Caco-2 (cell line): Measurements from ENCODE around the gene PCDHGC4. TPM values are rescaled to one million over a fixed set of nuclear protein-coding genes. Genes with fewer than 3 reads are reported as not detected.
A peak's percentile ranks its signal among the peaks of the same experiment; 100 is the strongest.

Source experiments
- BruUV-seq: library from RNA; stranded (reverse); fragments of 400-500 nt; replicated peaks from 2 replicates; lab custom pipeline; 2021; lab: Mats Ljungman, UMichigan
- CTCF ChIA-PET: fragments of 300-600 bp; sonication (Branson Sonifier 250); formaldehyde crosslinking; loops from one replicate; lab custom pipeline; 2022; ENCODE audit warnings: antibody characterized with exemption; lab: Charles Lee
- POLR2A ChIA-PET: fragments of 300-600 bp; sonication (Branson Sonifier 250); formaldehyde crosslinking; loops from one replicate; lab custom pipeline; 2022; ENCODE audit warnings: antibody characterized with exemption; lab: Charles Lee
- DNase-seq, 2 experiments: peaks; one replicate each; pipeline versions ENCODE4 v3.0.0 to v3.0.0-alpha.2; 2020 to 2022
- H3K27me3 ChIP-seq: replicated peaks from 2 replicates; pipeline ENCODE4 v1.6.0; 2011; ENCODE audit warnings: low read length; ENCODE audit not compliant: control insufficient read depth, insufficient read depth
- H3K36me3 ChIP-seq: 2 replicates; pipeline ENCODE4 v1.5.1; 2011; ENCODE audit warnings: low read length; ENCODE audit not compliant: control insufficient read depth, insufficient read depth
- H3K4me1 ChIP-seq: fragments of 250-450 bp; sonication (Bioruptor Pico); 2 replicates; pipeline ENCODE4 v1.5.1; 2020; ENCODE audit warnings: mild to moderate bottlenecking
- H3K4me3 ChIP-seq: 2 replicates; pipeline ENCODE4 v1.5.1; 2011; ENCODE audit warnings: low read depth, mild to moderate bottlenecking, control low read depth, low read length
- H3K9me3 ChIP-seq: fragments of 250-450 bp; sonication (Bioruptor Pico); 2 replicates; pipeline ENCODE4 v1.5.1; 2020; ENCODE audit warnings: mild to moderate bottlenecking, moderate library complexity
- H3K27ac Mint-ChIP-seq: one replicate; pipeline ENCODE4 v1.8.0; 2022; ENCODE audit warnings: mixed read lengths; ENCODE audit not compliant: unreplicated experiment
- H3K27me3 Mint-ChIP-seq: one replicate; pipeline ENCODE4 v1.8.0; 2022; ENCODE audit warnings: mixed read lengths; ENCODE audit not compliant: insufficient read depth, unreplicated experiment
- H3K36me3 Mint-ChIP-seq: one replicate; pipeline ENCODE4 v1.8.0; 2022; ENCODE audit warnings: mild to moderate bottlenecking, mixed read lengths; ENCODE audit not compliant: insufficient read depth, unreplicated experiment
- H3K4me1 Mint-ChIP-seq: one replicate; pipeline ENCODE4 v1.8.0; 2022; ENCODE audit warnings: low read depth, mixed read lengths; ENCODE audit not compliant: unreplicated experiment
- H3K4me3 Mint-ChIP-seq: one replicate; pipeline ENCODE4 v1.8.0; 2022; ENCODE audit warnings: mild to moderate bottlenecking, moderate library complexity, mixed read lengths; ENCODE audit not compliant: unreplicated experiment
- H3K9me3 Mint-ChIP-seq: one replicate; pipeline ENCODE4 v1.8.0; 2022; ENCODE audit warnings: mixed read lengths; ENCODE audit not compliant: unreplicated experiment
- CTCF ChIP-seq, 2 experiments: fragments of 200-600 bp in 1 of 2; IDR thresholded peaks; 1 replicate in 1 of 2; 2 replicates in 1 of 2; pipeline versions ENCODE4 v1.5.1 to v1.8.0; 2011 to 2022; ENCODE audit warnings: antibody characterized with exemption in 1 of 2, control low read depth in 1 of 2, inconsistent platforms in 1 of 2, low read depth in 1 of 2, low read length in 1 of 2, mild to moderate bottlenecking in 1 of 2, moderate library complexity in 1 of 2; ENCODE audit not compliant: insufficient read depth in 1 of 2, severe bottlenecking in 1 of 2, unreplicated experiment in 1 of 2
- intact Hi-C: fragments of 100-400 bp; cut with micrococcal nuclease; formaldehyde crosslinking; loops from one replicate; pipeline ENCODE4 v1.10.0; 2022; ENCODE audit not compliant: unreplicated experiment
- total RNA-seq: library from RNA; stranded (reverse); gene quantifications from 2 replicates; pipeline ENCODE4 v1.2.3, GENCODE V29; 2022

Gene PCDHGC4
- total RNA-seq, 1 experiment from 2014 or later: 0.39 TPM

GRCh38 chr5:141508798-141509611 lies 24.2 kb downstream of the PCDHGC4 start:
- CTCF ChIA-PET: interaction anchor here (0.9 kb wide), 1 partner anchor 112 kb away, joined by 5 read pairs; the partner anchor contains the start of gene PCDHGB5
- peaks cover 27% of the 10 kb centered on the region for H3K36me3 Mint-ChIP-seq
- intact Hi-C loops: no loop called here

GRCh38 chr5:141510160-141510559 lies 25.3 kb downstream of the PCDHGC4 start:
- H3K27me3 Mint-ChIP-seq: no peaks in the 10 kb centered on the region
- Histone ChIP-seq H3K9me3 (no peaks in the 10 kb centered on the region), H3K4me3 (no peak overlapping the region), H3K27me3 (no peaks in the 10 kb centered on the region), H3K4me1 (no peaks in the 10 kb centered on the region), H3K36me3 (no peaks in the 10 kb centered on the region; the same call in 1 of the 2 replicates)
- BruUV-seq: no TSS peak
- POLR2A ChIA-PET: no interaction called here
- DNase-seq: no peak
- H3K9me3 Mint-ChIP-seq: no peaks in the 10 kb centered on the region
- peaks cover 38% of the 10 kb centered on the region for H3K36me3 Mint-ChIP-seq
- CTCF ChIA-PET: interaction anchor here (0.7 kb wide), 1 partner anchor 32 kb away, joined by 4 read pairs; no protein-coding TSS in a partner anchor
- H3K27ac Mint-ChIP-seq: peak overlapping the region; percentile 45
- intact Hi-C loops: no loop called here
- no peaks in the 10 kb centered on the region for H3K4me1 Mint-ChIP-seq
- no peak for TF ChIP-seq CTCF (IDR thresholded peaks at IDR 0.05; ENCODE audit: insufficient read depth in 1 of 2, low read depth in 1 of 2, low read length in 1 of 2, severe bottlenecking in 1 of 2, unreplicated experiment in 1 of 2)
- no peak overlapping the region for H3K4me3 Mint-ChIP-seq

More at GRCh38 chr5:141508798-141509611, 24.2 kb downstream of the PCDHGC4 start:
- no peak overlapping the region for H3K4me3 Mint-ChIP-seq
- no TSS peak for BruUV-seq
- H3K4me3 ChIP-seq: no peak overlapping the region
- no peaks in the 10 kb centered on the region; the same call in 1 of the 2 replicates for H3K36me3 ChIP-seq
- TF ChIP-seq CTCF (IDR thresholded peaks at IDR 0.05; ENCODE audit: insufficient read depth in 1 of 2, low read depth in 1 of 2, low read length in 1 of 2, severe bottlenecking in 1 of 2, unreplicated experiment in 1 of 2): no peak
- H3K9me3 ChIP-seq: no peaks in the 10 kb centered on the region
- H3K9me3 Mint-ChIP-seq: no peaks in the 10 kb centered on the region
- no peaks in the 10 kb centered on the region for H3K4me1 ChIP-seq
- no peaks in the 10 kb centered on the region for H3K4me1 Mint-ChIP-seq
- H3K27me3 ChIP-seq: no peaks in the 10 kb centered on the region
- POLR2A ChIA-PET: no interaction called here
- H3K27me3 Mint-ChIP-seq: no peaks in the 10 kb centered on the region
- DNase-seq: no peak
- peak overlapping the region; percentile 45 for H3K27ac Mint-ChIP-seq

- TF ChIP-seq CTCF (IDR thresholded peaks at IDR 0.05; ENCODE audit: insufficient read depth in 1 of 2, low read depth in 1 of 2, low read length in 1 of 2, severe bottlenecking in 1 of 2, unreplicated experiment in 1 of 2): no peak
- Mint-ChIP-seq H3K36me3 (peaks cover 47% of the 10 kb centered on the region), H3K4me1 (no peaks in the 10 kb centered on the region), H3K27me3 (no peaks in the 10 kb centered on the region), H3K27ac (no peak overlapping the region), H3K4me3 (no peak overlapping the region), H3K9me3 (no peaks in the 10 kb centered on the region)
- Histone ChIP-seq H3K4me1 (no peaks in the 10 kb centered on the region), H3K9me3 (no peaks in the 10 kb centered on the region), H3K36me3 (no peaks in the 10 kb centered on the region; the same call in 1 of the 2 replicates), H3K4me3 (no peak overlapping the region), H3K27me3 (no peaks in the 10 kb centered on the region)
- ChIA-PET CTCF (interaction anchor here (0.6 to 1.0 kb wide), 2 partner anchors 14 to 23 kb away, joined by 3 to 11 read pairs; no protein-coding TSS in a partner anchor), POLR2A (no interaction called here)
- intact Hi-C loops: no loop called here
- no TSS peak for BruUV-seq
- no peak for DNase-seq
Measured at GRCh38 chr5:141510850-141511601, 26.2 kb downstream of the PCDHGC4 start.
